Right kidney (tissue), 1 donor: ENCODE results near the gene CPLANE2.
"Not testable (repeated sequence)": the region's sequence is repeated elsewhere in the genome, so short reads cannot be mapped to it uniquely, and the experiment has no call there.

ENCODE experiments used
- DNase-seq: peaks from one replicate; pipeline ENCODE4 v3.0.0-alpha.2; 2016

Gene CPLANE2

DNA sequence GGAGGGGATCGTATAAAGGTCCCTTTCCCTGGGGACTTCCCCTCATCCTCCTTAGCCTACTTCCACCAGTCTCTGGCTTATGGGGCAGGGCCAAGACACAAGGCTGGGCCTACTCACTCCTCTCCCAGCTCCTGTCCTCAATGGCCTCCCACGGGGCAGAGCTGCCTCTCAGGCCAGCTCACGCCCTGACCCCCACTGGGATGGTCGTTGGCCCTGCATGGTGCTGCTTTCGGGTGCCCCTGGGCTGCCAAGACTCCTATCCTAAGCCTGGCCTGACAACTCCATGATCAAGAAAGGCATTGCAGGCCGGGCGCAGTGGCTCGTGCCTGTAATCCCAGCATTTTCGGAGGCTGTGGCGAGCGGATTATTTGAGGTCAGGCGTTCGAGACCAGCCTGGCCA lies 6.2 kb downstream of the CPLANE2 start:
- DNase-seq = no peak

DNA sequence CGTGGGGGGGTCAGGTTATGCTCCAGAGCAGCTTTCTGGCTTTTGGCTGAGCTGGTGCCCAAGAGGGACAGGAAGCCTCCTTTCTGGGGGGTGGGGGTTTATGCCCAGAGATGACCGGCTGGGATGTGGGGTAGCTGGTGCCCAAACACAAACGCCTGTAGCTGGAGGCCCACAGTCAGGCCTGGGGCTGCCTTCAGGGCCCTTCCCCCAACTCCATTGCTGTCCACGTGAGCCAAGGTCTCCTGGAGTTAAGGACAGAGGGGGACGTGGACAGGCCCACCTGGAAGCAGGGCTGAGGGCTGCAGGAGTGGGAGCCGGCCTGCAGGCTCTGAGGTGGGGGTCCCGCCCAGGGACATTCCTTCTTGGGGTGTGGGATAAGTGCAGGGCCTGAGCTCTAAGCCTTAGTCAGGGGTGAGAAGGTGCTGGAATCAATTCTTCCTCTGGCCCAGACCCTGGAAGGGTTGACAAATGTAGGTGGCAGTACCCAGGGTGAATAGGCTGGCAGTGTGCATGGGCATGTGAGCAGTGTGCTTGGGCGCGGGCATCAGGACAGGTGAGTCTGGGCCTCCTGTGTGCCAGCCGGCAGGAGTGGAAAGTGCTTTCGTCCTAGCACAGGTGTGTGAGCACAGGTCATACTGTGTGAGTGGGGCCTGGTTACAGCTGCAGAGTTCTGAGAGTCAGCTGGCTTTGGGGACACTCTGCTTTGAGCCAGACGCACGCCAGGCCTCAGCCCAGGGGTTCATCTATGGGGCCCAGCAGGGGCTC lies 6.8 kb downstream of the CPLANE2 start:
- DNase-seq = no peak

DNA sequence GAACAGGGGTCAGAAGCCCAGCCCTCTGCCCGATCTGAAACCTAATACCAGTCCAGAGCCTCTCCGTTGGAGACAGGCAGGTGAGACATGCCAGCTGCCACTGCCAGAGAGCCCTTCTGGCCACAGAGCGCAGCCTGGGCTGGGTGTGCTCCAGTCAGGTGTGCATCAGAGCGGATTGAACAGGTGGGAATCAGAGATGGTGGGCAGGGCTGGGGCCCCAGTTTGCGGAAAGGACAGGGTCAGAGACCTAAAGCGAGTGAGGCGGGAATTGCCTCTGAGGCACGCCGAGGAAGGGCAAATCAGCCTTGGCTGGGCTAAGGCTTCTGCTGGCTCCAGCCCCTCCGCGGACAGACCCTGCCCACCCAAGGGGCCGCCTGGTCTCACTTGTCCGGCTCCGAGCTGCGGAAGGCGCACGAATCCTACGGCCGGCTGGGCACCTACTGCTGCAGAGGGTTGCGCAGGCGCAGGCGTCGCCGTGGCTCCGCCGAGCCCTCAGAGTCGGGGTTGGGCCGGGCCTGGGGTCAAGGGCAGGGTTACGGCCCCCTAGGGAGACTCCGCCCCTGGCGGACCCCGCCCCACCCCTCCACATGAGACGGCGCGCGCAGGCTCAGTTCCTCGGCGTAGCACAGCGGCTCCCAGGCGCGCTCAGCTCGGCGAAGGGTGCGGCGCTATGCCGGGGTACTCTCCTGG lies 10.3 kb downstream of the CPLANE2 start:
- peak; percentile 77 for DNase-seq

DNA sequence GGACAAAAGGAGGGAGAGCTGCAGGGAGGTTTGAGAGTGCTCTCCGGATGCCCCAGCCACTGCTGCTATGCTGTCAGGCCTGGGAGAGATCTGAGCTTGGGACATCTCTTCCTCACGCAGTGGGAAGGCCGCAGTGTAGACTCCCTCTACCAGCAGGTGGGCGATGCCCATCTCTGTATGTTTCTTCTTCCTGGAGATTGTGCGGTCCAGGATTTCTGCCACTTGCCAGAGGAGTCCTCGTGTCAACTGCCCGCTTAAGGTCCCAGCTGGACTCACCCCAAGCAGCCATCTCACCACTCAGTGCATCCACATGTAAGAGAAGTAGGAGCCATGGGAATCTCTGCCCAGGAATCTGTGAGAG lies 10.9 kb downstream of the CPLANE2 start:
- DNase-seq = no peak

DNA sequence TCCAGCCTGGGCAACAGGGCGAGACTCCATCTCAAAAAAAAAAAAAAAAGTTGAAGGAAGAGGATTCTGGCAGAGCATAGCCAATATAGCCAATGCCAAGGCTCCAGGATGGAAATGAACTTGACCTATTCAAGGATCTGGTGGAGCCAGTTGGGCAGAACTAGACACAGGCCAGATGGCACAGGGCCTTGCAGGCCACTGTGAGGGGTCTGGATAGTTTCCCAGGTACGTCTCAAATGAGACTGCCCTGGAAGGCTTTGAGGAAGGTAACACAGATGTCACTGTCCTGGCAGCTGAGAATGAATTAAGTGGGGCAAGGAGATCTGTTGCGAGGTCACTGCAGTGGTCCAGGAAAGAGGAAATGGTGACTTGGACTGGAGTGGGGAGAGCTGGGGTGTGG lies 12.5 kb downstream of the CPLANE2 start:
- DNase-seq = no peak

DNA sequence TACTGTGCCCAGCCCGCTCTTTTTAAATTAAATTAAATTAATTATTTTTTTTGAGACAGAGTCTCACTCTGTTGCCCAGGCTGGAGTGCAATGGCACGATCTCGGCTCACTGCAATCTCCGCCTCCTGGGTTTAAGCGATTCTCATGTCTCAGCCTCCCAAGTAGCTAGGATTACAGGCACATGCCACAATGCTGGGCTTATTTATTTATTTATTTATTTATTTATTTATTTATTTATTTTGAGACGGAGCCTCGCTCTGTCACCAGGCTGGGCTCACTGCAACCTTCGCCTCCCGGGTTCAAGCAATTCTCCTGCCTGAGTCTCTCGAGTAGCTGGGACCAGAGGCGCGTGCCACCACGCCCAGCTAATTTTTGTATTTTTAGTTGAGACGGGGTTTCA lies 14.3 kb downstream of the CPLANE2 start:
- not testable (repeated sequence) for DNase-seq

DNA sequence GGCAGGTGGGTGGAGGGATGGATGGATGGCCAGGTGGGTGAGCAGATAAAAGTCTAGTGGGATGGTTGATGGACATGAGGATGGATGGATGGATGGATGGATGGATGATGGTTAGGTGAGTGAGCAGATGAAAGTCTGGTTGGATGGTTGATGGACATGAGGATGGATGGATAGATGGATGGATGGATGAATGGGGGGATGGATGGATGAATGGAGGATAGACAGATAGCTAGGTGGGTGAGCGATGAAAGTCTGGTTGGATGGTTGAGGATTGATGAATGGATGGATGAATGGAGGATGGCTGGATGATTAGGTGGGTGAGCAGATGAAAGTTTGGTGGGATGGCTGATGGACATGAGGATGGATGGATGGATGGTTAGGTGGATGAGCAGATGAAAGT lies 15.5 kb downstream of the CPLANE2 start:
- no peak for DNase-seq

DNA sequence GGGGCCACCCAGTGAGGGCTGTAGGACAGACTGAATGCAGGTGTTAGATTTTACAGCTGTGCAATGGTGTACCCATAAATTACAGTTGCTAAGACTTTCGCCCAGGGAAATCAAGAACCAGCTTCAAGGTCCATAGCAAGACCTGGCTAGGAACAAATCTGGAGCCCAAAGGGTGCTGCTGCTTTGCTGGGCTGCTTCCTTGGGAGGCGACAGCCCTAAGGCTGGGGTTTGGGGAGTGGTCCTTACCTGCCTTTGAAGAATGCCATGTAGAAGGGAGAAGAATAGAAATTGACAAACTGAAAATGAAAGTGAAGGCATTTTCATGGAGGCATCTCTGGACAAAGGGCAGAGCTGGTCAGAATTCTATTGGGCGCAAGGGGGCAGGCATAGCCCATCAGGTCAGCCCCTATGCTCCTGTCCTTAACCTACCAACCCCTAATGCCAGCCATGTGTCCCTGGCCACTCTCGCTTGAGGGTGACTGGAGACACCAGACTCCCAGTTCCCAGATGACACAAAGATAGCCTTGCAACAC lies 16.9 kb downstream of the CPLANE2 start:
- DNase-seq = no peak

DNA sequence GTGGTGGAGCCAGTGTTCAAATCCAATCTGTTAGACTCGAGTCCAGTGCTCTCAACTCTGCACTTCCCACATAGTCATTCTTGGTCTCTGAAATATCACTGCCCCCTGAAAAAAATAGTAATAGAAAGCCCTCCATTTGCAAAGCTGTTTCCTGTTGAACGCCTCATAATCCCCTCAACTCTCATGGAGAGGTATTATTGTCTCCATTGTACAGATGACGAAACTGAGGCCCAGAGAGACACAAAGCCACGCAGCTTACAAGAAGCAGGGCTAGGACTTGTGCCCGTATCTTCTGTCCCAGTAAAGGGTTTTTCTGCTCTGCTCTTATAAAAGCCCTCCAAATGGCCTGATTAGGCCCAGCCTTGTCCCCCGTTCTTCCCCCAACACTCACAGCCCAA lies 18.3 kb downstream of the CPLANE2 start:
- no peak for DNase-seq

DNA sequence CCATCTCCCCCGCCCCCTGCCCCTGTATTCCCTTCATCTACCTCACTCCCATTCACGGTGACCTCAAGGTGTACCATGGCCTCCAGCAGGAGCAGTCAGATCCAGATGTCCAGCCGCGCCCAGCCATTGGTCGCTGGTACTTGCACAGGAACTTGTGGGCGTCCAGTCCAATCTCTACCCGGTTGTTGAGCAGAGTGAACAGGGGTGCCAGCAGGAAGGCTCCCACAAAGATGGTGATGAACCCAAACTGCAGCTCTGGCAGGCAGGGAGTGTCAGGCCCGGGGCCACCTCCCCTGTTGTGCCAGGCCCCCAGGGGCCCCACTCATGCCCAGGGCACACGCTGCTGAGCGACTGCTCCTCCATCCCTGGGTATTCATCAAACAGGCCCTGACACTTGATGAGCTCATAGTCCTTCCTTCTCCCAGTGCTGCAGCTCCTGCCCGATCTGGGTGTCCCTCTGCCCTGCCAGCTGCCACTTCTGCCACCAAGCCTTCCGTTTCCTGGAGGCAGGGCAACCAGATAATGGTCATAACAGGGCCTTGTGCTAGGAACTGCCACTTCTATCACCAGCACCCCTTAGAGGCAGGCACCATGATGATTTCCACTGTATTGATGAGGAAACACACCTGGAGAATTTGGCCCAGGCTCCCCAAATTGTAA lies 18.8 kb downstream of the CPLANE2 start:
- DNase-seq = no peak

DNA sequence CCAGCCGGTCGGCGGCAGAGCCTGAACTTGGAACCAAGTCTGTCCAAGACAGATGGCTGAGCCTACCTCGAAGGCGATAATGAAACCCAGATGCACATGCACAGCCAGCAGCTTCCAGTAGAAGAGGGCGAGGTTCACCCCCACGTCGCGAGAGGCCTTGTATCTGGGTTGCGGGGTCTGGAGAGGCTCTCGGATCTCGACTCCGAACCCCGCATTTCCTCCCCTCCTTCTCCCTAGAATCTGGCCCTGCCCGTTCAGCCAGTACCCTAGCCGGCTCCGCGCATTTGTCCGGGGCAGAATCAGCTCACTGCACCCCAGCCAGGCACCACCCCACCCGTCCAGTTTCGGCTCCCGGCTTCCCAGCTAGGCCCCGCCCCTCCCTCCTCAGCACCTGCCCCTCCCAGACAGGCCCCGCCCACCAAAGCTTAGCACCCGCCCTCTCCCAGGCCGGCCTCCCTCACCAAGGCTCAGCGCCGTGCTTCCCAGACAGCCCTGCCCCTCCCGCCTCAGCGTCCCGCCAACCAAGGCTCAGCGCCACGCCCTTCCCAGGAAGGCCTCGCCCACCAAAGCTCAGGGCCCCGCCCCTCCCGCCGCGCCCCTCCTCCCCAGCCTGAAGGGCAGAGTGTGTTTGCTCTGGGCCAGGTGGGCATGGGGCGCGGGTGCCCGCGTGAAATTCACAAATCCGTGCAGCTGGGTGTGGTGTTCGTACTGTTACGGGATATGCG lies 19.8 kb downstream of the CPLANE2 start:
- DNase-seq = peak; percentile 74

DNA sequence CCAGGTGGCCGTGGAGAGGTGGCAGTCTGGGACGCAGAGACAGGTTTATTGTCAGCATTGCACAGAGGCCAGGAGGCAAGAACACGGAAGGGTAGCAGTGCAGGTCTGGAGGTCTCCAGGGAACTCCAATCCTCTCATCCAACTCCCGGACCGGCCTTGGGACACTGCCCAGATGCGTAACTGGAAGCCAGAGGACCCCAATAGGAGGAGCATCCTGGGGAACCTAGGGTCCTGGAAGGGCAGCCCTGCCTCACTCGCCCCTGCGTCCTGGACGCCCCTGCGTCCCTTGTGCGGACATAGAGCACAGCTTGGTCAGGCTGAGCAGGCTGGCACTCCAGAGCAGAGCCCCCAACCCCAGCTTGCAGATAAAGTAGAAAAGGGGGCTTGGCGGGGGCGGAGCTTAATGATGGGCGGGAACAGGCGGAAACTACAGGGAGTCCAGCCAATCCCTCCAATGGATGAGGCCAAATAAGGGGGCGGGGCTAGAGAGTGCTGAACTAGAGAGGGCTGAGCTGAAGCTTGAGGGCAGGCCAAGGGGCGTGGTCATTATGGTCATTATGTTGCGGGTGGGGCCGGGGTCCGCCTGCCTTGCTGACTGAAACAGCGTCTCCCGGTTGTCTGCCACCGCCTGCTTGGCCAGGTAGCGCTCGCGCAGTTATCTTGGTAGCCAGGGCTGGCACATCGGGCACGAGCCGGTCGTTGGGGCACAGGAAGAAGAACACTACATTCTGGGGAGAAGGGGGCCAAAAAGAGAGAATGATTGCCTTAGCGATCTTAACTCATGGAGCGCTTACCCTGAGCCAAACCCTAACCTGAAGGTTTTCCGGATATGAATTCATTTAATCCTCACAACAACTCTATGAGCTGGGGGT lies 20.9 kb downstream of the CPLANE2 start:
- peak; percentile 61 for DNase-seq

DNA sequence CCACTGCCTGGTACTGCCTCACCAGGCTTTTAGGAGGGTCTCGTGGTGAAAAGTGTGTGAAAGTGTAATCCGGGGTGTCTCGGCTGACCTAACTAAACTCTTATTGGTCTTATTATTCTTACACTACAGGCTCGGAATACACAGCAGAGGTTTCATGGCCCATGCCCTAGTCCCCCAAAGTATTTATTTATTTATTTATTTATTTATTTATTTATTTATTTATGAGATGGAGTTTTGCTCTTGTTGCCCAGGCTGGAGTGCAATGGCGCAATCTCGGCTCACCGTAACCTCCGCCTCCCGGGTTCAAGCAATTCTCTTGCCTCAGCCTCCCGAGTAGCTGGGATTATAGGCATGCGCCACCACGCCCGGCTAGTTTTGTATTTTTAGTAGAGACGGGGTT lies 21.7 kb downstream of the CPLANE2 start:
- DNase-seq = not testable (repeated sequence)

DNA sequence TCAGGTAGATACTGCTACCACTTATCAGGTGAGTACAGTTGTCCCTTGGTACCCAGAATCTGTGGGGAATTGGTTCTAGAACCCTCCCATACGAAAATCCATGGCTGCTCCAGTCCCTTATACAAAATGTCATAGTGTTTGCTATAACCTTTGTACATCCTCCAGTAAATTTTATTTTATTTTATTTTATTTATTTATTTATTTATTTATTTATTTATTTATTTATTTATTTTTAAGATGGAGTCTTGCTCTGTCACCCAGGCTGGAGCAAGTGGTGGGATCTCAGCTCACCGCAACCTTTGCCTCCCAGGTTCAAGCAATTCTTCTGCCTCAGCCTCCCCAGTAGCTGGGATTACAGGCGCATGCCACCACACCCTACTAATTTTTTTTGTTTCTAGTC lies 23.4 kb downstream of the CPLANE2 start:
- DNase-seq = not testable (repeated sequence)

DNA sequence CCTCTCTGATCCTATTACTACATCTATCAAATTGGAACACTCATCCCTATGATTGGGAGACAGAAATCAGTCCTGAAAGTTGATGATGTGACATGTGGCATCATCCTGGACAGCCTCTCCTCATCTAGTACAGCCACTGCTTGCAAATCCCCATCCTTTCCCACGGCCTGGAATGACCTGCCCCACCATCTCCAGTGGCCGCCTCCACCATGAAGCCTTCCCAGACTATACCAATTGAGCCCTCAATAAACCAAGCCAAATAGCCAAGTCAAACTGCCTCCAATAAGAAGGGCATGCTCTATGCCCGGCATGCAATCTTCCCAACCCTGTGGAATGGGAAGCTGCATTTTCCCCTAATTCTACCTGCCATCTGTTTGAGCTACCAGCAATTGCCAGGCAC lies 24.0 kb downstream of the CPLANE2 start:
- DNase-seq = no peak

DNA sequence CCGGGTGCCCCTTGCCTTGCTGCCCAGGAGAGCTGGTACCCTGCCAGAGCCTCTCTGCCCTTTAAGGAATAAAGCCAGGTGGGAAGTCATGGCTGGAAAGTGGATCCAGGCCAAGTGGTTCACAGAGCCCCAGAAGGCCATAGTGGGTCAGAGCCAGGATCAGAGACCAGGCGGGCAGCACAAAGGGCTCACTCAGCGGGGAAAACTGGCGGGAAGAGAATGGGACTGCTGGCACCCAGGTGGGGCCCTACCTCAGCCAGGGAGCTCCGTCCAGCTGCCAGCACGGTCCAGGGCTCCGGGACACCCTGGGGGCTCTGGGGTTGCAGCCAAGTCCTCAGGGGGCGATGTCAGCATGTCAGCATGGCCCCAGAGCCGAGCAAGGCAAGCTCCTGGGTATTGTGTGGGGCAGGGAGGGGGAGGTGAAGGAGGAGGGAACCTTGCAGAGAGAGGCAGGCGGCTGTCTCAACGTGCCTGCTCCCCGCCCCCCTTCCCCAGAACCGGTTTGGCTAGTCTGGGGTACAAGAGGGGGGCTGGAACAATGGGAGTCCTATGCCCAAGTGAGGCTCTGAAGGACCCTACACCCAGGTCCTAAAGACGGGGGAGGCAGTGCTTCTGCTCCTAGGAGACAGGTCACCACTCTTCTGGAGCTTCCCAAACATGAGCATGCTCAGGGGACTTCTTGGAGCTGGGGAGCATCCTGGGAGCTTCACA lies 24.6 kb downstream of the CPLANE2 start, which contains the start of gene ARHGEF19:
TSS of gene ARHGEF19 (minus strand) at position 402 of the 711 bp plus-strand sequence. CDS start 3,598 bp downstream, outside the sequence.
- DNase-seq = peak; percentile 56

DNA sequence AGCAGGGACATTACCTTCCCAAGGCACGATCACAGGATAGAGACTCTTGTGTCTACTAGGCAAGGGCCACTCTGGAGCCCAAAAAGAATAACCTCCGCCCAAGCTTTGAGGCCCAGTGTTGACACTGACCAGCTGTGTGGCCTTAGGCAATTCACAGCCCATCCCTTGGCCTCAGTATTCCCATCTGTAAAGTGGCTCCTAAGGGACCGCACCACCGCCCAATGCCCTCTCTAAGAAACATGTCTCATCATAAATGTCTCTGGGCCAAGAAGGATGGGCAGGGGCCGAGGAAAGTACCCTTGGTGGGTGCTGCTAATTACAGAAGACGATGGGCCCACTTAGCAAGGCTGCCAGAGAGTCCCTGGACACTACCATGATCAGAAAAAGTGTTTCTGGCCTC lies 25.2 kb downstream of the CPLANE2 start:
- DNase-seq = no peak

DNA sequence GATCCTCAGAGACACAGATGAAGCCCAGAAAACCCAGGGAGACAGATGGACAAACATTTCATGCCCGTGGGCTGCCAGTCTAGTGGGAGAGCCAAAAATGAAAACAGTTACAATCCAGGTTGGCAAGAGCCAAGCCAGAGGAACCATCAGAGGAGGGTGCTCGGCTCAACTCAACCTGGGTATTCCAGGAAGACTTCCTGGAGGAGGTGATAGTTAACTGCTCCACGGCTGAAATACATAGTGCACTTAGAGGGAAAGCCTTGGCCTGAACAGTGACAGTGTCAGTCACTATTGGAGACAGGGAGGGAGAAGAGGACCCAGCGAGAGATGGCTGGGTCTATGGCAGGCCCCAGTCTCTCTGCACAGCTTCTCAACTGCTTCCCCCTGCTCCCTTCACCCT lies 26.4 kb downstream of the CPLANE2 start:
- no peak for DNase-seq

DNA sequence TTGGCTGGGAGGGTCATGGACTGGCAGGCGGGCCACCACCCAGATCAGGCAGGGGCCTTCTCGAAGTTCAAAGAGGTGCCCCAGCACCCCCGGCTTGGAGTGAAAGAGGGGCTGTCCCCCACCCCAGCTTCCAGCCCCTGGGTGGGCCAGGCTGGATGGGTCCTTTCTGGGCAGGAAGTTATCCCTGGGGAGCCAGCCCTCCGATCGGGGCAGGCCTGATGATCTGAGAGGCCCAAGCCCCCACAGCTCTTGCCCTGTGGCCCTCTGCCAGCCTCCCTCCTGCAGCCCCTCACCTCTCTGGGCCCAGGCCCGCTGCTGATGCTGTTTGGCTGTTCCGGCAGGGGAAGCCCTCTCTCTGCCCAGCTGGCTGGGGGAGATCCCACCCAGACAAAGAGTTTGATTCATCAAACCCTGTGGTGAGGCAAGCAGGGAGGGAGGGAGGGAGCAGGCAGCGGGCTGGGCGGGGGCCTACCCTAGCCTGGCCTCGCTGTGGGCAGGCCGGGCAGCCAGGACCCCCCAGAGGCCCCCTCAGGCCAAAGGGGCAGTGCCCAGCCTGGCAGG lies 27.1 kb downstream of the CPLANE2 start:
- DNase-seq = no peak

DNA sequence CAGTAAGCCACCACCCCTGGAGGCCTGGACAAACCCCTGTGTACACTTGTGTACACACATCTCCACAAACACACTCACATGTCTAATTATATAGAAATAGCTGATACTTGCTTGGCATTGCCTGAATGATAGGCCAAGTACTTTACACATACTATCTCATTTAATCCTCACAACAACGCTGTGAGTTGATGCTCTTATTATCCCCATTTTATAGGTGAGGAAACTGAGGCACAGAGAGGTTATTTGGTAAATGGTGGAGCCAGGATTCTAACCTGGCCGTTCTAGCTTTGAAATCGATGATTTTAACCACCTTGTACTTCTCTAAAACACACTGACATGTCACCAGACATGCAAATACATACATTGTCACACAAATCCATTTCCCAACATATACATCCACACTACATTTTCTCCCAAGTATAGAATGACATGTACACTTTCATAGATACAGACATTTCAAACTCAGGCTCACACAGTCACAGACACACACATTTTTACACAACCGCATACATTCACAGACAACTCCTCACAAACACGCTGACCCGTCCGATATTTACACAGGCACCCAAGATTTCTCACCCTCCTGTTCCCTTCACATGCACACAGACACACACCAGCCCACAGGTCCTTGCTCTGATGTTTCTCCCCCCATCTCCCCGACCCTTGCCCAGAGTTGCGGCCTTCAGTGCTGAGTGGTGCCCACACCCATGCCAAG lies 27.7 kb downstream of the CPLANE2 start:
- DNase-seq = no peak
